ENCODE measurements around the gene CRYAB.

Gene CRYAB, protein sequence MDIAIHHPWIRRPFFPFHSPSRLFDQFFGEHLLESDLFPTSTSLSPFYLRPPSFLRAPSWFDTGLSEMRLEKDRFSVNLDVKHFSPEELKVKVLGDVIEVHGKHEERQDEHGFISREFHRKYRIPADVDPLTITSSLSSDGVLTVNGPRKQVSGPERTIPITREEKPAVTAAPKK

GRCh38 chr11:111911563-111912401 lies at the start of gene CRYAB:
CRYAB (minus strand) TSS chr11:111911770; CDS start chr11:111911724, 46 bp downstream.
- no peak within 1 kb of the TSS for H3K4me2 ChIP-seq (ENCODE audit: low read depth, low read length, poor library complexity, severe bottlenecking)
- no peak within 1 kb of the TSS for H3K4me3 ChIP-seq (ENCODE audit: low read length, poor library complexity, severe bottlenecking)

GRCh38 chr11:111960916-111961315 lies 49.3 kb upstream of the CRYAB start:
- Histone ChIP-seq H3K4me3 (ENCODE audit: low read length, poor library complexity, severe bottlenecking) (no peak overlapping the region), H3K79me2 (ENCODE audit: insufficient read depth, low read length) (no peaks in the 10 kb centered on the region), H3K36me3 (ENCODE audit: insufficient read depth, low read length) (no peaks in the 10 kb centered on the region), H2AFZ (ENCODE audit: low read length) (no peak overlapping the region), H3K9me2 (replicated peaks; ENCODE audit: low read depth, low read length) (no peaks in the 10 kb centered on the region), H3K9ac (ENCODE audit: low read depth, low read length, poor library complexity, severe bottlenecking) (no peak overlapping the region), H3F3A (ENCODE audit: low read depth) (no peaks in the 10 kb centered on the region), H3K4me2 (ENCODE audit: low read depth, low read length, poor library complexity, severe bottlenecking) (no peak overlapping the region), H3K9me3 (ENCODE audit: insufficient read depth, low read depth, low read length) (no peaks in the 10 kb centered on the region), H3K27me3 (ENCODE audit: insufficient read depth, low read length, poor library complexity, severe bottlenecking) (no peaks in the 10 kb centered on the region), H4K20me1 (ENCODE audit: insufficient read depth, low read length, poor library complexity, severe bottlenecking) (no peaks in the 10 kb centered on the region), H3K4me1 (ENCODE audit: insufficient read depth, low read length, poor library complexity, severe bottlenecking) (no peaks in the 10 kb centered on the region)
- TF ChIP-seq EZH2phosphoT487 (IDR thresholded peaks at IDR 0.05; ENCODE audit: borderline replicate concordance) (no peak), CTCF (conservative IDR thresholded peaks at IDR 0.05; ENCODE audit: low read length) (no peak)

More at GRCh38 chr11:111911563-111912401, at the start of gene CRYAB:
- H3K9ac ChIP-seq (ENCODE audit: low read depth, low read length, poor library complexity, severe bottlenecking) = no peak within 1 kb of the TSS
- TF ChIP-seq CTCF (conservative IDR thresholded peaks at IDR 0.05; ENCODE audit: low read length) = no peak
- TF ChIP-seq EZH2phosphoT487 (IDR thresholded peaks at IDR 0.05; ENCODE audit: borderline replicate concordance) = no peak
- no peaks in the 10 kb centered on the region for H3F3A ChIP-seq (ENCODE audit: low read depth)
- H3K79me2 ChIP-seq (ENCODE audit: insufficient read depth, low read length) = no peaks in the 10 kb centered on the region
- no peaks in the 10 kb centered on the region for H3K9me3 ChIP-seq (ENCODE audit: insufficient read depth, low read depth, low read length)
- no peak within 1 kb of the TSS for H2AFZ ChIP-seq (ENCODE audit: low read length)
- H3K36me3 ChIP-seq (ENCODE audit: insufficient read depth, low read length) = no peaks in the 10 kb centered on the region
- H3K27me3 ChIP-seq (ENCODE audit: insufficient read depth, low read length, poor library complexity, severe bottlenecking) = no peaks in the 10 kb centered on the region
- no peaks in the 10 kb centered on the region for H3K4me1 ChIP-seq (ENCODE audit: insufficient read depth, low read length, poor library complexity, severe bottlenecking)
- H3K9me2 ChIP-seq (replicated peaks; ENCODE audit: low read depth, low read length) = no peaks in the 10 kb centered on the region
- H4K20me1 ChIP-seq (ENCODE audit: insufficient read depth, low read length, poor library complexity, severe bottlenecking) = no peaks in the 10 kb centered on the region

GRCh38 chr11:111957663-111958444 lies 46.3 kb upstream of the CRYAB start:
- Histone ChIP-seq H3K9me3 (ENCODE audit: insufficient read depth, low read depth, low read length) (no peaks in the 10 kb centered on the region), H3F3A (ENCODE audit: low read depth) (no peaks in the 10 kb centered on the region), H2AFZ (ENCODE audit: low read length) (no peak overlapping the region), H3K79me2 (ENCODE audit: insufficient read depth, low read length) (no peaks in the 10 kb centered on the region), H3K9ac (ENCODE audit: low read depth, low read length, poor library complexity, severe bottlenecking) (no peak overlapping the region), H4K20me1 (ENCODE audit: insufficient read depth, low read length, poor library complexity, severe bottlenecking) (no peaks in the 10 kb centered on the region), H3K4me2 (ENCODE audit: low read depth, low read length, poor library complexity, severe bottlenecking) (no peak overlapping the region), H3K4me1 (ENCODE audit: insufficient read depth, low read length, poor library complexity, severe bottlenecking) (no peaks in the 10 kb centered on the region), H3K36me3 (ENCODE audit: insufficient read depth, low read length) (no peaks in the 10 kb centered on the region), H3K4me3 (ENCODE audit: low read length, poor library complexity, severe bottlenecking) (no peak overlapping the region), H3K27me3 (ENCODE audit: insufficient read depth, low read length, poor library complexity, severe bottlenecking) (no peaks in the 10 kb centered on the region), H3K9me2 (replicated peaks; ENCODE audit: low read depth, low read length) (no peaks in the 10 kb centered on the region)
- TF ChIP-seq CTCF (conservative IDR thresholded peaks at IDR 0.05; ENCODE audit: low read length) (no peak), EZH2phosphoT487 (IDR thresholded peaks at IDR 0.05; ENCODE audit: borderline replicate concordance) (no peak)
